Stomach (tissue), 4 donors: Measurements from ENCODE around the gene HMGXB3.

Experiments
- POLR2A ChIP-seq, 4 donors: fragments of 450-650 bp; IDR thresholded peaks; one replicate each; pipeline ENCODE4 v1.6.1; 2016; ENCODE audit warnings: antibody characterized with exemption in 4 of 4, control low read depth in 2 of 4, mild to moderate bottlenecking in 1 of 4, moderate library complexity in 1 of 4
- TF ChIP-seq, protein P1 (sequence below), 7 experiments: fragments of 450-650 bp in 4 of 7; fragments of 200-600 bp in 3 of 7; sonication (generic) in 3 of 7; IDR thresholded peaks; one replicate each; pipeline ENCODE4 v1.5.1; 2016 to 2019; ENCODE audit warnings: antibody characterized with exemption in 7 of 7, control low read depth in 2 of 7, mild to moderate bottlenecking in 1 of 7

DNA sequence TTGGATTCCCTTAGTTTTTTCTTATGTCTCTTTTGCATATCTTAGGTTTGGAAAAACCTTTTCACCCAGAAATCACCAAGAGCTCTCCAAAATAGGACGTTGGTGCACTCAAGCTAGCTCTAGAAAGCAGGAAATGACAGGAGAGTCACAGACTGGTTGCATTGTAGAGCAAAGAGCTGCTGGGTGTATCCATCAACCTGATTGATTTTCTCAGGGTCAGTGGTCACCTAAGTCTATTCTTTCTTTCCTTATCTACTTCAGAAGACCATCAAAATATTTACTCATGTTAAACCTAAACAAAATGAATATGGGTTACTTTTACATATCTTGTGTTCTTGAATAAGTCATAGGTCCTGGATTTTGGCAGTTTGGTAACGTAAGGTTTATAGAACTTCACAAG, 25.1 kb upstream of the HMGXB3 start:
- TF ChIP-seq, protein P1, sequence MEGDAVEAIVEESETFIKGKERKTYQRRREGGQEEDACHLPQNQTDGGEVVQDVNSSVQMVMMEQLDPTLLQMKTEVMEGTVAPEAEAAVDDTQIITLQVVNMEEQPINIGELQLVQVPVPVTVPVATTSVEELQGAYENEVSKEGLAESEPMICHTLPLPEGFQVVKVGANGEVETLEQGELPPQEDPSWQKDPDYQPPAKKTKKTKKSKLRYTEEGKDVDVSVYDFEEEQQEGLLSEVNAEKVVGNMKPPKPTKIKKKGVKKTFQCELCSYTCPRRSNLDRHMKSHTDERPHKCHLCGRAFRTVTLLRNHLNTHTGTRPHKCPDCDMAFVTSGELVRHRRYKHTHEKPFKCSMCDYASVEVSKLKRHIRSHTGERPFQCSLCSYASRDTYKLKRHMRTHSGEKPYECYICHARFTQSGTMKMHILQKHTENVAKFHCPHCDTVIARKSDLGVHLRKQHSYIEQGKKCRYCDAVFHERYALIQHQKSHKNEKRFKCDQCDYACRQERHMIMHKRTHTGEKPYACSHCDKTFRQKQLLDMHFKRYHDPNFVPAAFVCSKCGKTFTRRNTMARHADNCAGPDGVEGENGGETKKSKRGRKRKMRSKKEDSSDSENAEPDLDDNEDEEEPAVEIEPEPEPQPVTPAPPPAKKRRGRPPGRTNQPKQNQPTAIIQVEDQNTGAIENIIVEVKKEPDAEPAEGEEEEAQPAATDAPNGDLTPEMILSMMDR (IDR thresholded peaks at IDR 0.05), result no peak
- TF ChIP-seq POLR2A (IDR thresholded peaks at IDR 0.05), result no peak
